CD4-positive, alpha-beta T cell treated with Interleukin-12 subunit alpha and Interleukin-12 subunit beta, for 1 hour (primary cell): ENCODE data around the gene ZBTB48.
A peak's percentile ranks its signal among the peaks of the same experiment; 100 is the strongest.

Experiments used
- DNase-seq: peaks from one replicate; pipeline ENCODE4 v3.0.0-alpha.2; 2020

Gene ZBTB48

DNA sequence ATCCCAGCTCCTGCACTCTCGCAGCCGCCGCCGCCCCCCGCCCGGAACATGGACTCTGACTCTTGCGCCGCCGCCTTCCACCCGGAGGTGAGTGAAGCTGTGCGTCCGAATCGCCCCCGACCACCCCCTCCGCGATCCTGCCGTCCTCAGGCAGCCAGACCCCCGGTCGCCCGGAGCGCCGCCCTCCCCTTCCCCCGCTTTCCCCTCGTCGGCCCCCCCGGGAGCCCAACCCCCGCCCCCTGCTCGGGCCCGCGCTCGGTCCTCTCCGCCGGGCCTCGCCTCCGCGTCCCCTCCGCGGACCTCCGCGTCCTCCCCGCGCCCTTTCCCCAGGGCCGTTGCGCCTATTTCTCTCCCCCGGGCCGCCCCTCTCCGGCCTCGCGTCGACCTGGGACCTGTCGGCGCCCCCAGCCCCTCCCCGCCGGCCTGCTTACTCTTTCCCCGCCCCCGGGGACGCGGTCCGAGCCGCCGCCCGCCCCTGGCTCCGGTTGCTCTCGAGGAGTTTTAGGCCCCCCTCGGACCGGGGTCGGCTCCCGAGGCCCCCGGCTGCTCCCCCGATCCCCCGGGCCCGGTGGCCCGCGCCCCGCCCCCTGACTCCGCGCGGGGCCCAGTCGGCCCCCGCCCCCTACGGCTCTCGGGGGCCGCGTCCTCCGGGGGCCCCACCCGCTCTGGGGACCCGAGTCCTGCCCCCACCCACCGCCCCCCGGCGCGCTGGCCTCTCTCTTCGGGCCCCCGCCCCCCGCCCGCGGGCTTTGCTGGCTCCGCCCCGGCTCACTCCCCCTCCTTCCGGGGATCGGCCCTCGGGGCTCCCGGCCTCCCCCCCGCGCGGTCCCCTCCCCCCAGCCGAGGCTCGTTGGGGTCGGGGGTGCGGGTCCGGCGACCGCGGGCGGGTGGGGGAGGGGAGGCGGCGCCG lies 34.5 kb downstream of the ZBTB48 start:
- peak; percentile 61 for DNase-seq

GRCh38 chr1:6614929-6615785 lies 35.4 kb downstream of the ZBTB48 start:
- DNase-seq: no peak

DNA sequence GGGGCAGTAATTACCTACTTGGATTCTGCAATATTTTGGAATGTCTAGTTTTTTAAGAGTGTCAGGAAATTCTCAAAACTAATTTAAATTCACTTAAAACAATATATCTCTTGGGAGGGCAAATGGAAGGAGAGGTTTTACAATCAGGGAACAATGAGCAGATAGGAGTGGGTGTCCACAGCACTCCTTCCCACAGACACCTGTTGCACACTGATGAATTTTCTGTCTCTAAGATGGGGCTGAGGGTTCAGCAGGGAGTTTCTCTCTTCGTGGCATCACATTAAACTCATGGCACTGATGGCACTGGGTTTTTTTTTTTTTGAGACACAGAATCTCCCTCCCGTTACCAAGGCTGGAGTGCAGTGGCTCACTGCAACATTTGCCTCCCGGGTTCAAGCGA lies 39.3 kb downstream of the ZBTB48 start:
- DNase-seq: no peak

DNA sequence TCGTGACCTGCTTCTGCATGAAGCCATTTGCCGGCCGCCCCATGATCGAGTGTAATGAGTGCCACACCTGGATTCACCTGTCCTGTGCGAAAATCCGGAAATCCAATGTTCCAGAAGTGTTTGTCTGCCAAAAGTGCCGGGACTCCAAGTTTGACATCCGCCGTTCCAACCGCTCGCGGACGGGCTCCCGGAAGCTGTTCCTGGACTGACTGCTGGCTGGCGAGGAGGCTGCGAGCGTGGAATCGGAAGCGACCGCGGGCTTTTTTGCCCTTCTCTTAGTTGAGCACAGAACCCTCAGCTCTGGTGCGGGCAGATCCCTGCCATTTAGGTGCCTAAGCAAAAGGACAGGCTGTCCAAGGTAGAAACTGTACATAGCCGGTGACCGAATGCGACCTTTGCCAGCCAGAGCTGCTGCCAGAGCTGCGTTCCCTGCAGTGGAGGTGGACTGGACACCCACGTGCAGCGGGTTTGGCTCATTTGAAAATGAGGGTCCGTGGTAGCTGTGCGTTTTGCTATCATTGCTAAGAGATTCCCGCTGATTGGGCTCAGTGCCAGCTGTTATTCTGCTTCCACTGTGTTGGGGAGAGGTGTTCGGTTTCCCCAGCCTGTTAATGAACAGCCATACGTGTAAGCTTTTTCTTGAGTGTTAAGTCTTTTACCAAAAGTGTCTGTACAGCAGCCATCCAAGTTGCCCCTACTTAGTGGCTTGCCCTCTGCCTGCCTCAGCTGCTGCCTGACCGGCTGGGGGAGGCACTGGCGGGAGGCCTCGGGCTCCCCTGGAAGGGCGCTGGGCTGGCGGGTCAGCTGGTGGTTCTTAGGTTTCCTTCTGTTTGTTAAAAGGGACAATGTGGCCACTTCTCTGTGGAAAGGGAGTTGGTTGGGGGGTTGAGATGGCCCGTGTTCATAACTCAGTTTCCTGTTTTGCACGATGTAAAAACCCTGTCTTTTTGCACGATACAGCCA lies 41.9 kb downstream of the ZBTB48 start:
- no peak for DNase-seq

GRCh38 chr1:6622396-6623152 lies 42.8 kb downstream of the ZBTB48 start:
- no peak for DNase-seq

DNA sequence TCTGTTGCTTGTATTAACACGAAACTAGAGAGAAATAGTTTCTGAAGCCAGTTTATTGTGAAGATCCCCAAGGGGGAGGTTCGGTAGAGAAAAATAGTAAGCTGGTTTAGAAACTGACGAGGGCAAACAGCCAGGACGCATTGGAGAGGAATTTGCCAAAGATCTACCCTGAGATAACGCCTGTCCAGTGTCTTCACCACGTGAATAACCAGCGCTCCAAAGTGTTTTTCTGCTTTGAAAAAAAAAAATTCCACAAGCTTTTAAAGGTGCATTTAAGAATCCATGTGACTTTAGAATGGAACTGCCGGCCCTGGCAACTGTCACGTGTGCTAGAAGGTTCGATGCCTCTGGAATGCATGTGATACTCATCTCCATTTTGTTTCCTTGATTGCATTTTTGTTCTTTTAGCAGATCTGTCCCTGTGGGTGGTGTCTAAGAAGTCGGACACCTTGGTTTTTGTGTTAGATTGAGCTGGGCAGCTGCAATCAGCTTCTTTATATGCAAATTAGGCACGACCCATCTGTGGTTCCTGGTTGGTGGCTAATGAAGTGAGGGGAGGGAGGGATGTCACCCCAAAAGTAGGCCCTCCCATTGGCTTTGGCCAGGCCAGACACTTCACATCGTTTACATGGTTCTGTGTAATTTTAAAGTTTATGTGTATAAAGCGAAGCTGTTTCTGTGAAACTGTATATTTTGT lies 43.6 kb downstream of the ZBTB48 start:
- no peak for DNase-seq

- DNase-seq: peak; percentile 92
Measured at GRCh38 chr1:6624710-6625583, 45.2 kb downstream of the ZBTB48 start, which contains the start of gene THAP3. TSS of gene THAP3 (plus strand) at chr1:6624868. CDS start at chr1:6625219, 351 bp downstream.

DNA sequence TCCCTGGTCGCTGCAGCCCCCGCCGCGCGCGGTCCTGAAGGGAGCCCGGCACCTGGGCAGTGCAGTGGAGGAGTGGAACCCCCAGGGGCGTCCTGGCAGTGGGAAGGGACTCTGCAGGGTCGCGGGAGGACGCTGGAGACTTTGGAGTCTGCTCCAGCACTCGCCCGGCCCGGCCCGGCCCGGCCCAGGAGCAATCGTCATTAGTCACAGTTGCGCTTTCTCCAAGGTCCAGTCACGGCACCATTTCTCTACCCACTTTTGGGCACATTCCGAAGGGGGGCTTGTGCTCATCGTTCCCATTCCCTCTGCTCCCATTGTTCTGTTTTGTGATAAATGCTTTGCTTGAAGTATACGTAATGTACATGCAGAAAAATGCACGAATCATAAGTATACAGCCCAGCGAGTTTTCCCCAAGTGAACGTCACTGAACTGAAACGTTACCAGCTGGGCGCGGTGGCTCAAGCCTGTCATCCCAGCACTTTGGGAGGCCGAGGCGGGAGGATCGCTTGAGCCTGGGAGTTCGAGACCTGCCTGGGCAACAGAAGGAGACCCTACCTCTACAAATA lies 45.9 kb downstream of the ZBTB48 start:
- no peak for DNase-seq

GRCh38 chr1:6627031-6627430 lies 47.2 kb downstream of the ZBTB48 start:
- DNase-seq: no peak

DNA sequence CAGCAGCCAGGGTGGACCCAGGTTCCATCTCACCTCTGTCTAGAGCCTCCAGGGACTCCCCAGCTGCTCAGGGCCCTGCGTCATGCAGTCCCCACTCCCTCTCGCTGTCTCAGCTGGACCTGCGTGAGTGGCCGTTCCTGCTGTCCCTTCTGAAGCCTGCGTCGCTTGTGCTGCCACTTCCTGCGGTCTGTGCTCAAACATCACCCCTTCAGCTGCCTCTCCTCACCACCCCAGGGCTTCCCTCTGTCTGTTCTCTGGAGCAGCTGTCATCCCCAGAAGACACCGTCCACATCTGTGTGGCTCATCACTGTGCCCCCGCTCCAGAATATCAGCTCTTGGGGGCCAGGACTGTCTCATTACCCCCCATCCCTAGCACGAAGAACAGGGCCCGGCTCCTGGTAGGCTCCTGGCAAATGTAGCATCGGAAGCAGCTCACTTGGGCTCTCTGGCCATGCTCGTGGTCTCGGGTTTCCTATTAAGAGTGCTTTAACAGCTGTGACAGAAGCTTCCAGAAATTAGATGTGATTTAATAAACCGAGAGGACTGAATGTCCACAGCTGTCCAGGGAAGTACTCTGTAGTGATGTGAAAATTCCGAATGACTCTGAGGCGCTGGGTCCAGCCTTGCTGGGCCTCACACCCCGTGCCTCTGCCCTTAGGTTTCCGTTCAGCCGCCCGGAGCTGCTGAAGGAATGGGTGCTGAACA lies 48.2 kb downstream of the ZBTB48 start:
- DNase-seq: no peak

DNA sequence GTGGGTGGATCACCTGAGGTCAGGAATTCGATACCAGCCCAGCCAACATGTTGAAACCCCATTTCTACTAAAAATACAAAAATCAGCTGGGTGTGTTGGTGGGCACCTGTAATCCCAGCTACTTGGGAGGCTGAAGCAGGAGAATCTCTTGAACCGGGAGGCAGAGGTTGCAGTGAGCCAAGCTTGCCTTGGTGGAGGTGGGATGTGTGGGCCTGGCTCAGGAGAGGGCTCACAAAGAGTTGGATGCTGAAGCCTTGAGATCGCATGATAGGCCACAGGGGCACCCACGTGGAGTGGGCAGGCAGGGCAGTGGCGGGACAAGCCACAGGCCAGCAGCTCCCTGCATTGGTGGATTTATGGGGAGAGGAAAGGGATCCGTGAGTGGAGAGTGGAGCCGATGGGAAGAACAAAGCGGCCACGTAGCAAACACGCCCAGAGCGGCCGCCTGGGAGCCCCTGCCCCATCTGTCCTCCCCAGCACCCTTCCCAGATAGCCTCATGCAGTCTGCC lies 49.2 kb downstream of the ZBTB48 start:
- no peak for DNase-seq

DNA sequence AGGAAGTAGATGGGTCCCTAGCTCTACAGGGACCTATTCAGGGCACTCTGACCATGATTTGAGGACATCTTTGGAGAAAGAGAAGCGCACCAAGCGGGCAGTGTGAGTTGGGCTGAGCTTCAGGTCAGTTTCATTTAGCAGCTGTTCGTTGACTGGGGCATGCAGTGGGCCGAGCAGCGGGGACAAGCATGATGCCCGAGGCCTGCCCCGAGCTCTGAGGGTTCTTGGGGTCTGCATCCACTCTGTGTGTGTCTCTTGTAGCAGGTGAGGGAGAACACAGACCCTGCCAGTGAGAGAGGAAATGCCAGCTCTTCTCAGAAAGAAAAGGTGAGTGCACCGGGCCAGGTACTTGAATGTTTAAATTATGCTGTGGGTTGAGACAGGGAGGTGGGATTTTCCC lies 50.2 kb downstream of the ZBTB48 start:
- no peak for DNase-seq

DNA sequence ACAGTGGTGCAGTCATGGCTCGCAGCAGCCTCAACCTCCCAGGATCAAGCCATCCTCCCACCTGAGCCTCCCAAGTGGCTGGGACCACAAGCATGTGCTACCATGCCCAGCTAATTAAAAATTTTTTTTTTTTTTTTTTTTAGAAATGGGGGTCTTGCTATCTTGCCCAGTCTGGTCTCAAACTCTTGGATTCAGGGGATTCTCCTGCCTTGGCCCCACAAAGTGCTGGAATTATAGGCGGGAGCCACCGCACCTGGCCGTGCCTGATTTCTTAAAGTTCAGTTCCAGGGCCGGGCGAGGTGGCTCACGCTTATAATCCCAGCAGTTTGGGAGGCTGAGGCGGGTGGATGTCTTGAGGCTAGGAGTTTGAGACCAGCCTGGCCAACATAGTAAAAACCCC lies 51.3 kb downstream of the ZBTB48 start:
- no peak for DNase-seq

- DNase-seq: no peak
Measured at GRCh38 chr1:6632588-6633514, 53.1 kb downstream of the ZBTB48 start.

GRCh38 chr1:6634371-6635052 lies 54.7 kb downstream of the ZBTB48 start:
- peak; percentile 45 for DNase-seq

GRCh38 chr1:6635161-6635909 lies 55.5 kb downstream of the ZBTB48 start:
- DNase-seq: no peak
